ENCODE results near the gene ZBTB20. TPM values are rescaled to one million over a fixed set of nuclear protein-coding genes. Genes with fewer than 3 reads are reported as not detected.

ZBTB20 gene
- total and polyA plus RNA-seq, 2 of the 4 experiments (the other 2 are of a cell fraction) = 0.75 to 14.7 TPM

DNA sequence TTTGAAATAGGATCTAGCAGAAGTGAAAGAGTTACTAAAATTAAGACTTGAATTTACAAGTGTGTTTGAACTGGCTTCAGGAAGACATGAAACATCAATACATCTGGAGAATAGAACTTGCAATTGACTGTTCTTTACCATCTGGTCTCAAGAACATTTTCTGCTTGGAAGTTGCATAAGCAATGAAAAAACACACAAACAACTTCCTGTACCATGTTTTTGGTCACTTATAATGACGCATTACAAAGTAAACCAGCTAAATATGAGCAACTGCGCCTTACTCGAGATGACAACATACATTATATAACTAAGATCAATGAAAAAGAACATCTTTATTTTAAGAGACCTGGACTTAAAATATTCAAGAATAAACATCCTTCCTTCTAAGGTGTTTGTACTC is 740.8 kb downstream of the ZBTB20 start:
- Histone ChIP-seq H3K27ac (ENCODE audit: insufficient read depth, low read length) (no peak overlapping the region), H2BK120ac (ENCODE audit: low read depth, low read length) (no peak overlapping the region), H3K79me1 (ENCODE audit: low read depth in 1 of 2, low read length in 2 of 2) (peaks cover 6 to 18% of the 10 kb centered on the region in 2 experiments; a peak in 3 of 4 replicates), H3K27me3 (ENCODE audit: control insufficient read depth, insufficient read depth, low read length) (no peaks in the 10 kb centered on the region), H3K9ac (ENCODE audit: low read depth, low read length) (no peak overlapping the region), H3K9me3 (ENCODE audit: control insufficient read depth, insufficient read depth, low read length) (no peaks in the 10 kb centered on the region), H2AK9ac (replicated peaks; ENCODE audit: low read depth, low read length, poor library complexity) (no peak overlapping the region), H3K23ac (ENCODE audit: low read depth, low read length) (no peak overlapping the region), H3K36me3 (ENCODE audit: control insufficient read depth, insufficient read depth, low read length) (no peaks in the 10 kb centered on the region), H2BK15ac (ENCODE audit: low read depth, low read length) (no peak overlapping the region), H4K8ac (ENCODE audit: low read depth in 2 of 2, low read length in 2 of 2) (no peak overlapping the region), H2AK5ac (ENCODE audit: low read depth, low read length) (no peak overlapping the region), H2AFZ (replicated peaks; ENCODE audit: low read length, poor library complexity) (no peak overlapping the region), H4K20me1 (ENCODE audit: insufficient read depth, low read length) (no peaks in the 10 kb centered on the region), H3K56ac (ENCODE audit: extremely low read depth, insufficient read depth, low read length) (no peak overlapping the region), H3K14ac (replicated peaks; ENCODE audit: low read depth, low read length) (no peak overlapping the region), H2BK20ac (ENCODE audit: low read depth, low read length) (no peak overlapping the region), H3K4me3 (ENCODE audit: insufficient read depth, low read depth, low read length) (no peak overlapping the region), H2BK5ac (ENCODE audit: low read depth, low read length, poor library complexity, severe bottlenecking) (no peak overlapping the region), H4K91ac (ENCODE audit: insufficient read depth, low read depth, low read length) (no peak overlapping the region), H3K9me1 (ENCODE audit: insufficient read depth, low read length) (peaks cover 6% of the 10 kb centered on the region; the same call in 1 of the 2 replicates), H3K4me1 (ENCODE audit: control insufficient read depth, insufficient read depth, low read length) (peaks cover 7% of the 10 kb centered on the region), H3K18ac (ENCODE audit: low read depth, low read length) (no peak overlapping the region), H3K4ac (ENCODE audit: low read depth, low read length) (no peak overlapping the region), H4K5ac (ENCODE audit: low read depth, low read length) (no peak overlapping the region), H3K4me2 (ENCODE audit: low read depth, low read length) (no peak overlapping the region)
- in situ Hi-C loops (cut with MboI; ENCODE audit: low sequenced_read_pairs) (no loop called here), dilution Hi-C loops (cut with HindIII; ENCODE audit: low sequenced_read_pairs, unreplicated experiment) (no loop called here), intact Hi-C loops (cut with micrococcal nuclease) (no loop called here)
- CTCF ChIA-PET = interaction anchor here (1.4 kb wide), 1 partner anchor 44 kb away, joined by 4 read pairs; no protein-coding TSS in a partner anchor
- POLR2A ChIA-PET (ENCODE audit: unreplicated experiment) = no interaction called here
- BruUV-seq (replicated peaks) = no TSS peak
- no peak for ATAC-seq (ENCODE audit: low read depth)
- WGBS, 2 experiments (ENCODE audit: extremely low coverage in 2 of 2, insufficient read length in 1 of 2) = 100% methylated on average over 1 of the region's 3 CpGs; no CpG with 5 or more reads in 1 of the 2 experiments
- TF ChIP-seq FOS (IDR thresholded peaks at IDR 0.05; ENCODE audit: low read depth, low read length) (no peak), RAD21 (IDR thresholded peaks at IDR 0.05; ENCODE audit: low read length) (no peak), POLR2A (IDR thresholded peaks at IDR 0.05; ENCODE audit: low read depth, low read length) (no peak), SMC3 (IDR thresholded peaks at IDR 0.05; ENCODE audit: low read depth, low read length) (no peak), BHLHE40 (IDR thresholded peaks at IDR 0.05; ENCODE audit: low read depth, low read length) (no peak), CEBPB (IDR thresholded peaks at IDR 0.05; ENCODE audit: low read depth, low read length) (no peak)
- TF ChIP-seq, protein P1, sequence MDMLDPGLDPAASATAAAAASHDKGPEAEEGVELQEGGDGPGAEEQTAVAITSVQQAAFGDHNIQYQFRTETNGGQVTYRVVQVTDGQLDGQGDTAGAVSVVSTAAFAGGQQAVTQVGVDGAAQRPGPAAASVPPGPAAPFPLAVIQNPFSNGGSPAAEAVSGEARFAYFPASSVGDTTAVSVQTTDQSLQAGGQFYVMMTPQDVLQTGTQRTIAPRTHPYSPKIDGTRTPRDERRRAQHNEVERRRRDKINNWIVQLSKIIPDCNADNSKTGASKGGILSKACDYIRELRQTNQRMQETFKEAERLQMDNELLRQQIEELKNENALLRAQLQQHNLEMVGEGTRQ (IDR thresholded peaks at IDR 0.05; ENCODE audit: low read depth, low read length) = no peak
- TF ChIP-seq, protein P2, sequence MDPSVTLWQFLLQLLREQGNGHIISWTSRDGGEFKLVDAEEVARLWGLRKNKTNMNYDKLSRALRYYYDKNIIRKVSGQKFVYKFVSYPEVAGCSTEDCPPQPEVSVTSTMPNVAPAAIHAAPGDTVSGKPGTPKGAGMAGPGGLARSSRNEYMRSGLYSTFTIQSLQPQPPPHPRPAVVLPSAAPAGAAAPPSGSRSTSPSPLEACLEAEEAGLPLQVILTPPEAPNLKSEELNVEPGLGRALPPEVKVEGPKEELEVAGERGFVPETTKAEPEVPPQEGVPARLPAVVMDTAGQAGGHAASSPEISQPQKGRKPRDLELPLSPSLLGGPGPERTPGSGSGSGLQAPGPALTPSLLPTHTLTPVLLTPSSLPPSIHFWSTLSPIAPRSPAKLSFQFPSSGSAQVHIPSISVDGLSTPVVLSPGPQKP (IDR thresholded peaks at IDR 0.05; ENCODE audit: borderline replicate concordance, low read depth, low read length) = no peak
- peak; percentile 29 for DNase-seq

All from IMR-90 (cell line).